ENCODE data around the gene SNTB2.

- TF ChIP-seq ZNF274 (IDR thresholded peaks at IDR 0.05; ENCODE audit: low read depth, low read length) (no peak), SUZ12 (IDR thresholded peaks at IDR 0.05; ENCODE audit: extremely low read depth, insufficient read depth, insufficient read length) (no peak), YY1 (IDR thresholded peaks at IDR 0.05; ENCODE audit: insufficient read depth, insufficient read length) (no peak)
Measured at GRCh38 chr16:69145658-69146057, 41.3 kb upstream of the SNTB2 start.

Measured in NT2/D1 (cell line).